Erythroblast (primary cell): Measurements from ENCODE around the gene CATSPER2.
"Not testable (repeated sequence)": the region's sequence is repeated elsewhere in the genome, so short reads cannot be mapped to it uniquely, and the experiment has no call there.

Source experiments
- DNase-seq, 2 experiments: peaks; one replicate each; lab custom pipeline; 2025; lab: John Stamatoyannopoulos, UW

CATSPER2 gene

DNA sequence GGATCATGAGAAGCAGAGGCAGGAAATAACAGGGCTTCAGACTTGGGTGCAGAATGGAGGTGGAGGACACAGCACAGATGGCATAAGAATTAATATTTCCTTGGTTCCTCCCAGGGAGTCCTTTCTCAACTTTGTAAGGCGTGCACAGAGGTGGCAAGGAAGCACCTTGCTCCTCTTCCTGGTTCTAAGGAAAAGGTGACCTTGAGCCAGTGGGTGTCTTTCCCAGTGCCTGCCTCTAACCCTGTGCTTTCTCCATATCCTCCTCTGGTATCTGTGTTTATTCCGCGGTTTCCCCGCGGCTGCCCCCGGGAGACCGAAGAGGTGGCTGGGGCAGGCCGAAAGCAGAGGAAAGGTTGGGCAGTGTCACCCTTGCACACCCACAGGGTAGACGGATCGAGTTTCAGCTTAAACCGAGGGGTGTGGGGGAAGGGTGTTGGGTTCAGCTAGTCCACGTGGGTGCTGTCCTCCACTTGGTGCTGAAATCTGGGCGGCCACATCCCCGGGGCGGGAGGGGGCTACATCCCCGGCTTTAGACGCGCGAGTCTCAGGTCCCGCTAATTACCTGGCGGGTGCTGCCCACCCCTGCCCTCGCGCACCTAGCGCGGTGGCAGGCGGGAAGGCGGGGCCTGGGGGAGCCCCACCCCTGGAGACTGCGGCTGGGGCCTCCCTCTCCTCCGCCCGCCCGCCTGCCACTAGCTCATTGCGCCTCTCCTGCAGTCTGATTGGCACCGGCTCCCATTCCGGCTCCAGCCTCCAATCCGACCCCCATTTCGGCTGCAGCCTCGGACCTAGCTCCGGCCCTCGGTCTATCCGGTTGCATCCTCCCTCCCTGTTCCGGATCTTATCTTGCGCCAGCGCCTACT, 55.1 kb downstream of the CATSPER2 start, which contains the start of gene CKMT1B:
CKMT1B (plus strand) TSS at position 700 of the 863 bp plus-strand sequence. CDS start 192 bp downstream, outside the sequence.
- DNase-seq = not testable (repeated sequence)

- not testable (repeated sequence) for DNase-seq
These were observed 55.8 kb downstream of the CATSPER2 start for GRCh38 chr15:43592841-43593240.

DNA sequence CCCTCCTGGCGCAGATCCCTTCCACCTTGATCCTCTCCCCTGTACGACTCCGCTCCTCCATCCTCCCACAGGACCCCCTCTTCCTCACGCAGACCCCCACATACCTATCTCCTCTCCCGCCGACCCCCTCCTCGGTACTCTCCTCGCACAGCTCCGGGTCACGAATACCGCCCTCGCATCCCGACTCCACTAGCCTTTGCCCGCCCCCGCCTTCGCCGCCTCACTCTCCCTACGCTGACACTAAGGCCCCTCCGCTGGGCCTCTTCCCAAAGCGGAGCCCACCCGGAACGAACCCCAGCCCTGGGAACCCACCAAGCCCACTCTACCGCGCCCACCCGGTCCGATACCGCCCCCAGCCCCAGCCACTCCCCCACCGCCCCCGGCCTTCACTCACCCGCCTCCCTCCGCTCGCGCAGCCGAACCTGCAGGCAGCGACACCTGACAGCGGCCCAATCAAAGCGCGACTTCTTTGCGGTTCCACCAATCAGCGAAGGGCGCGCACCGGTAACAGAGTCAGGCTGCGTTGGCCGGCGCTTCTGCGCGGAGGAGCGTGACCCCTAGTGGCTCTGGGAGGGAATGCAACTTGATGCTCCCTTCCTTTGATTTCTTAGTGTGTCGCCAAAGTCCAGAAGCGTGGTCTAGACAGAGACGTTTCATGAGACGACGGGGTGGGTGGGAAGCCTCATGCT, 58.7 kb downstream of the CATSPER2 start, which contains the start of gene PPIP5K1:
PPIP5K1 (minus strand) TSS at position 431 of the 689 bp plus-strand sequence. CDS start 5,704 bp downstream, outside the sequence.
- DNase-seq = not testable (repeated sequence)
